ENCODE measurements around the gene TPD52L1.

The TPD52L1 gene

GRCh38 chr6:125267806-125268523 is 114.4 kb downstream of the TPD52L1 start:
- CTCF ChIA-PET: no interaction called here
- H3K27ac ChIP-seq (ENCODE audit: insufficient read depth in 1 of 2, low read depth in 1 of 2, low read length in 2 of 2, poor library complexity in 1 of 2, severe bottlenecking in 2 of 2): no peak overlapping the region
- POLR2A ChIA-PET: no interaction called here
- DNase-seq: no peak
- WGBS (ENCODE audit: insufficient coverage): 100% methylated on average over 11 of the region's 12 CpGs
- no peaks in the 10 kb centered on the region for H3K4me1 ChIP-seq (ENCODE audit: control extremely low read depth in 1 of 4, control insufficient read depth in 4 of 4, insufficient read depth in 4 of 4, low read length in 3 of 4)
- H3K27me3 ChIP-seq (replicated peaks in 2 of 5; ENCODE audit: control insufficient read depth in 4 of 5, insufficient read depth in 5 of 5, low read length in 4 of 5): no peaks in the 10 kb centered on the region
- peaks cover 2 to 12% (median 7%) of the 10 kb centered on the region in 4 experiments for H3K36me3 ChIP-seq (ENCODE audit: control insufficient read depth in 4 of 4, insufficient read depth in 4 of 4, low read length in 3 of 4)
- H3K9me3 ChIP-seq (ENCODE audit: control extremely low read depth in 1 of 5, control insufficient read depth in 4 of 5, insufficient read depth in 2 of 5, low read depth in 1 of 5, low read length in 4 of 5): no peaks in the 10 kb centered on the region
- no peak overlapping the region for H3K4me3 ChIP-seq (ENCODE audit: control insufficient read depth in 1 of 7, extremely low read depth in 1 of 7, insufficient read depth in 4 of 7, low read depth in 2 of 7, low read length in 6 of 7)

GRCh38 chr6:125268765-125269164 is 115.2 kb downstream of the TPD52L1 start:
- DNase-seq: no peak
- Histone ChIP-seq H3K36me3 (ENCODE audit: control insufficient read depth in 4 of 4, insufficient read depth in 4 of 4, low read length in 3 of 4) (peaks cover 7 to 19% (median 10%) of the 10 kb centered on the region in 4 experiments), H3K4me3 (ENCODE audit: control insufficient read depth in 1 of 7, extremely low read depth in 1 of 7, insufficient read depth in 4 of 7, low read depth in 2 of 7, low read length in 6 of 7) (no peak overlapping the region), H3K4me1 (ENCODE audit: control extremely low read depth in 1 of 4, control insufficient read depth in 4 of 4, insufficient read depth in 4 of 4, low read length in 3 of 4) (no peaks in the 10 kb centered on the region), H3K9me3 (ENCODE audit: control extremely low read depth in 1 of 5, control insufficient read depth in 4 of 5, insufficient read depth in 2 of 5, low read depth in 1 of 5, low read length in 4 of 5) (no peaks in the 10 kb centered on the region), H3K27ac (ENCODE audit: insufficient read depth in 1 of 2, low read depth in 1 of 2, low read length in 2 of 2, poor library complexity in 1 of 2, severe bottlenecking in 2 of 2) (no peak overlapping the region), H3K27me3 (replicated peaks in 2 of 5; ENCODE audit: control insufficient read depth in 4 of 5, insufficient read depth in 5 of 5, low read length in 4 of 5) (no peaks in the 10 kb centered on the region)
- POLR2A ChIA-PET: no interaction called here
- CTCF ChIA-PET: no interaction called here
- 96% methylated on average over 4 of the region's 4 CpGs for WGBS (ENCODE audit: insufficient coverage)

- CTCF ChIA-PET: no interaction called here
- WGBS (ENCODE audit: insufficient coverage): 100% methylated on average over 5 of the region's 7 CpGs
- POLR2A ChIA-PET: no interaction called here
Measured at GRCh38 chr6:125269328-125269985, 115.9 kb downstream of the TPD52L1 start.

GRCh38 chr6:125270380-125270779 is 116.8 kb downstream of the TPD52L1 start:
- Histone ChIP-seq H3K4me3 (ENCODE audit: control insufficient read depth in 1 of 7, extremely low read depth in 1 of 7, insufficient read depth in 4 of 7, low read depth in 2 of 7, low read length in 6 of 7) (no peak overlapping the region), H3K4me1 (ENCODE audit: control extremely low read depth in 1 of 4, control insufficient read depth in 4 of 4, insufficient read depth in 4 of 4, low read length in 3 of 4) (no peaks in the 10 kb centered on the region), H3K27ac (ENCODE audit: insufficient read depth in 1 of 2, low read depth in 1 of 2, low read length in 2 of 2, poor library complexity in 1 of 2, severe bottlenecking in 2 of 2) (no peak overlapping the region), H3K27me3 (replicated peaks in 2 of 5; ENCODE audit: control insufficient read depth in 4 of 5, insufficient read depth in 5 of 5, low read length in 4 of 5) (no peaks in the 10 kb centered on the region), H3K36me3 (ENCODE audit: control insufficient read depth in 4 of 4, insufficient read depth in 4 of 4, low read length in 3 of 4) (peaks cover 10 to 30% (median 18%) of the 10 kb centered on the region in 4 experiments), H3K9me3 (ENCODE audit: control extremely low read depth in 1 of 5, control insufficient read depth in 4 of 5, insufficient read depth in 2 of 5, low read depth in 1 of 5, low read length in 4 of 5) (peaks cover 0 to 2% (median 0%) of the 10 kb centered on the region in 5 experiments)
- ChIA-PET CTCF (no interaction called here), POLR2A (no interaction called here)
- WGBS (ENCODE audit: insufficient coverage): 96% methylated on average over 4 of the region's 4 CpGs
- DNase-seq: no peak

More at GRCh38 chr6:125269328-125269985, 115.9 kb downstream of the TPD52L1 start:
- H3K36me3 ChIP-seq (ENCODE audit: control insufficient read depth in 4 of 4, insufficient read depth in 4 of 4, low read length in 3 of 4): peaks cover 10 to 25% (median 15%) of the 10 kb centered on the region in 4 experiments
- H3K27me3 ChIP-seq (replicated peaks in 2 of 5; ENCODE audit: control insufficient read depth in 4 of 5, insufficient read depth in 5 of 5, low read length in 4 of 5): no peaks in the 10 kb centered on the region
- H3K27ac ChIP-seq (ENCODE audit: insufficient read depth in 1 of 2, low read depth in 1 of 2, low read length in 2 of 2, poor library complexity in 1 of 2, severe bottlenecking in 2 of 2): no peak overlapping the region
- H3K4me1 ChIP-seq (ENCODE audit: control extremely low read depth in 1 of 4, control insufficient read depth in 4 of 4, insufficient read depth in 4 of 4, low read length in 3 of 4): no peaks in the 10 kb centered on the region
- H3K4me3 ChIP-seq (ENCODE audit: control insufficient read depth in 1 of 7, extremely low read depth in 1 of 7, insufficient read depth in 4 of 7, low read depth in 2 of 7, low read length in 6 of 7): no peak overlapping the region
- no peak for DNase-seq
- H3K9me3 ChIP-seq (ENCODE audit: control extremely low read depth in 1 of 5, control insufficient read depth in 4 of 5, insufficient read depth in 2 of 5, low read depth in 1 of 5, low read length in 4 of 5): peaks cover 0 to 2% (median 0%) of the 10 kb centered on the region in 5 experiments

GRCh38 chr6:125271486-125272159 is 118.0 kb downstream of the TPD52L1 start:
- no peak overlapping the region for H3K27ac ChIP-seq (ENCODE audit: insufficient read depth in 1 of 2, low read depth in 1 of 2, low read length in 2 of 2, poor library complexity in 1 of 2, severe bottlenecking in 2 of 2)
- H3K4me1 ChIP-seq (ENCODE audit: control extremely low read depth in 1 of 4, control insufficient read depth in 4 of 4, insufficient read depth in 4 of 4, low read length in 3 of 4): peaks cover 0 to 6% (median 0%) of the 10 kb centered on the region in 4 experiments
- peaks cover 10 to 33% (median 24%) of the 10 kb centered on the region in 4 experiments for H3K36me3 ChIP-seq (ENCODE audit: control insufficient read depth in 4 of 4, insufficient read depth in 4 of 4, low read length in 3 of 4)
- peaks cover 0 to 2% (median 0%) of the 10 kb centered on the region in 5 experiments for H3K9me3 ChIP-seq (ENCODE audit: control extremely low read depth in 1 of 5, control insufficient read depth in 4 of 5, insufficient read depth in 2 of 5, low read depth in 1 of 5, low read length in 4 of 5)
- H3K27me3 ChIP-seq (replicated peaks in 2 of 5; ENCODE audit: control insufficient read depth in 4 of 5, insufficient read depth in 5 of 5, low read length in 4 of 5): no peaks in the 10 kb centered on the region
- H3K4me3 ChIP-seq (ENCODE audit: control insufficient read depth in 1 of 7, extremely low read depth in 1 of 7, insufficient read depth in 4 of 7, low read depth in 2 of 7, low read length in 6 of 7): no peak overlapping the region
- no peak for DNase-seq
- POLR2A ChIA-PET: no interaction called here
- CTCF ChIA-PET: no interaction called here
- 95% methylated on average over 8 of the region's 8 CpGs for WGBS (ENCODE audit: insufficient coverage)

GRCh38 chr6:125273251-125273650 is 119.7 kb downstream of the TPD52L1 start:
- H3K4me1 ChIP-seq (ENCODE audit: control extremely low read depth in 1 of 4, control insufficient read depth in 4 of 4, insufficient read depth in 4 of 4, low read length in 3 of 4): peaks cover 0 to 6% (median 0%) of the 10 kb centered on the region in 4 experiments
- no peak overlapping the region for H3K27ac ChIP-seq (ENCODE audit: insufficient read depth in 1 of 2, low read depth in 1 of 2, low read length in 2 of 2, poor library complexity in 1 of 2, severe bottlenecking in 2 of 2)
- CTCF ChIA-PET: no interaction called here
- POLR2A ChIA-PET: no interaction called here
- peaks cover 10 to 40% (median 26%) of the 10 kb centered on the region in 4 experiments for H3K36me3 ChIP-seq (ENCODE audit: control insufficient read depth in 4 of 4, insufficient read depth in 4 of 4, low read length in 3 of 4)
- no peak for DNase-seq
- WGBS (ENCODE audit: insufficient coverage): 96% methylated on average over 8 of the region's 8 CpGs
- no peaks in the 10 kb centered on the region for H3K27me3 ChIP-seq (replicated peaks in 2 of 5; ENCODE audit: control insufficient read depth in 4 of 5, insufficient read depth in 5 of 5, low read length in 4 of 5)
- peaks cover 0 to 2% (median 0%) of the 10 kb centered on the region in 5 experiments for H3K9me3 ChIP-seq (ENCODE audit: control extremely low read depth in 1 of 5, control insufficient read depth in 4 of 5, insufficient read depth in 2 of 5, low read depth in 1 of 5, low read length in 4 of 5)
- H3K4me3 ChIP-seq (ENCODE audit: control insufficient read depth in 1 of 7, extremely low read depth in 1 of 7, insufficient read depth in 4 of 7, low read depth in 2 of 7, low read length in 6 of 7): no peak overlapping the region

- Histone ChIP-seq H3K36me3 (ENCODE audit: control insufficient read depth in 4 of 4, insufficient read depth in 4 of 4, low read length in 3 of 4) (peaks cover 10 to 42% (median 26%) of the 10 kb centered on the region in 4 experiments), H3K4me1 (ENCODE audit: control extremely low read depth in 1 of 4, control insufficient read depth in 4 of 4, insufficient read depth in 4 of 4, low read length in 3 of 4) (peaks cover 0 to 6% (median 0%) of the 10 kb centered on the region in 4 experiments), H3K27ac (ENCODE audit: insufficient read depth in 1 of 2, low read depth in 1 of 2, low read length in 2 of 2, poor library complexity in 1 of 2, severe bottlenecking in 2 of 2) (no peak overlapping the region), H3K4me3 (ENCODE audit: control insufficient read depth in 1 of 7, extremely low read depth in 1 of 7, insufficient read depth in 4 of 7, low read depth in 2 of 7, low read length in 6 of 7) (no peak overlapping the region), H3K9me3 (ENCODE audit: control extremely low read depth in 1 of 5, control insufficient read depth in 4 of 5, insufficient read depth in 2 of 5, low read depth in 1 of 5, low read length in 4 of 5) (peaks cover 0 to 2% (median 0%) of the 10 kb centered on the region in 5 experiments), H3K27me3 (replicated peaks in 2 of 5; ENCODE audit: control insufficient read depth in 4 of 5, insufficient read depth in 5 of 5, low read length in 4 of 5) (no peaks in the 10 kb centered on the region)
- ChIA-PET POLR2A (no interaction called here), CTCF (no interaction called here)
- no peak for DNase-seq
- WGBS (ENCODE audit: insufficient coverage): 96% methylated on average over 6 of the region's 7 CpGs
Measured at GRCh38 chr6:125273965-125274364, 120.4 kb downstream of the TPD52L1 start.

Measured in common myeloid progenitor, CD34-positive (primary cell).